Activated CD4-positive, alpha-beta T cell treated with anti-CD3 and anti-CD28 coated beads, Interleukin-2, amount 10 ng/mL, durations not matched to agents 24 days and 14 days (primary cell): Measurements from ENCODE around the gene SMIM29. TPM values are rescaled to one million over a fixed set of nuclear protein-coding genes. Genes with fewer than 3 reads are reported as not detected.

Experiments
- DNase-seq: peaks from one replicate; pipeline ENCODE4 v3.0.0; 2022
- H3K27ac Mint-ChIP-seq: one replicate; pipeline ENCODE4 v1.8.0; 2022; ENCODE audit warnings: mild to moderate bottlenecking, mixed read lengths
- H3K27me3 Mint-ChIP-seq: one replicate; pipeline ENCODE4 v1.8.0; 2022; ENCODE audit warnings: mixed read lengths
- H3K36me3 Mint-ChIP-seq: one replicate; pipeline ENCODE4 v1.8.0; 2022; ENCODE audit warnings: low read depth, mild to moderate bottlenecking, mixed read lengths
- H3K4me1 Mint-ChIP-seq: one replicate; pipeline ENCODE4 v1.8.0; 2021; ENCODE audit warnings: mixed read lengths
- H3K4me3 Mint-ChIP-seq: one replicate; pipeline ENCODE4 v1.8.0; 2022; ENCODE audit warnings: mild to moderate bottlenecking, moderate library complexity, mixed read lengths
- H3K9me3 Mint-ChIP-seq: one replicate; pipeline ENCODE4 v1.8.0; 2021; ENCODE audit warnings: mixed read lengths
- intact Hi-C: fragments of 100-400 bp; cut with micrococcal nuclease; formaldehyde crosslinking; loops from one replicate; pipeline ENCODE4 v1.15.1; 2023
- total RNA-seq: library from RNA; stranded (reverse); gene quantifications from 2 replicates; pipeline ENCODE4 v1.2.3, GENCODE V29; 2022

Gene SMIM29
- total RNA-seq = 12.6 and 13.5 TPM in 2 replicates

- Mint-ChIP-seq H3K4me1 (peaks cover 39% of the 10 kb centered on the region), H3K27ac (peak within 1 kb of the TSS; percentile 93), H3K27me3 (peaks cover 8% of the 10 kb centered on the region), H3K36me3 (peaks cover 25% of the 10 kb centered on the region), H3K9me3 (no peaks in the 10 kb centered on the region), H3K4me3 (peak within 1 kb of the TSS; percentile 88)
- intact Hi-C loops = loop anchor here (1.0 to 10.0 kb wide), 8 partner anchors 13 to 534 kb away; partner anchors contain the start of genes HMGA1, ILRUN, NUDT3 and UQCC2
- DNase-seq = peak; percentile 99
Measured at GRCh38 chr6:34248727-34249468, at the start of gene SMIM29. TSS of gene SMIM29 (minus strand) at chr6:34249006. CDS start at chr6:34247791, 1,215 bp downstream.

- peaks cover 13% of the 10 kb centered on the region for H3K4me1 Mint-ChIP-seq
- H3K9me3 Mint-ChIP-seq = no peaks in the 10 kb centered on the region
- peak overlapping the region; percentile 60 for H3K27ac Mint-ChIP-seq
- DNase-seq = peak; percentile 70
- H3K4me3 Mint-ChIP-seq = no peak overlapping the region
- intact Hi-C loops = no loop called here
- H3K36me3 Mint-ChIP-seq = peaks cover 17% of the 10 kb centered on the region
- no peaks in the 10 kb centered on the region for H3K27me3 Mint-ChIP-seq
Measured at GRCh38 chr6:34295721-34296120, 46.9 kb upstream of the SMIM29 start.

- intact Hi-C loops = no loop called here
- H3K27me3 Mint-ChIP-seq = no peaks in the 10 kb centered on the region
- DNase-seq = no peak
- no peaks in the 10 kb centered on the region for H3K9me3 Mint-ChIP-seq
- H3K27ac Mint-ChIP-seq = no peak overlapping the region
- H3K4me3 Mint-ChIP-seq = no peak overlapping the region
- peaks cover 24% of the 10 kb centered on the region for H3K4me1 Mint-ChIP-seq
- peaks cover 23% of the 10 kb centered on the region for H3K36me3 Mint-ChIP-seq
Measured at GRCh38 chr6:34292954-34293353, 44.1 kb upstream of the SMIM29 start.

GRCh38 chr6:34289137-34289536, 40.3 kb upstream of the SMIM29 start:
- H3K4me1 Mint-ChIP-seq = peaks cover 21% of the 10 kb centered on the region
- no peak for DNase-seq
- H3K36me3 Mint-ChIP-seq = peaks cover 38% of the 10 kb centered on the region
- H3K4me3 Mint-ChIP-seq = no peak overlapping the region
- no peaks in the 10 kb centered on the region for H3K27me3 Mint-ChIP-seq
- no peaks in the 10 kb centered on the region for H3K9me3 Mint-ChIP-seq
- H3K27ac Mint-ChIP-seq = peak overlapping the region; percentile 62
- intact Hi-C loops = no loop called here

- Mint-ChIP-seq H3K4me1 (peaks cover 21% of the 10 kb centered on the region), H3K4me3 (peak overlapping the region; percentile 44), H3K27me3 (no peaks in the 10 kb centered on the region), H3K9me3 (no peaks in the 10 kb centered on the region), H3K36me3 (peaks cover 38% of the 10 kb centered on the region), H3K27ac (peak overlapping the region; percentile 62)
- peak; percentile 73 for DNase-seq
- intact Hi-C loops = no loop called here
Measured at GRCh38 chr6:34288581-34288980, 39.8 kb upstream of the SMIM29 start.

- Mint-ChIP-seq H3K27ac (no peak overlapping the region), H3K4me3 (no peak overlapping the region), H3K4me1 (peaks cover 21% of the 10 kb centered on the region), H3K9me3 (no peaks in the 10 kb centered on the region), H3K36me3 (peaks cover 35% of the 10 kb centered on the region), H3K27me3 (no peaks in the 10 kb centered on the region)
- intact Hi-C loops = no loop called here
- DNase-seq = no peak
Measured at GRCh38 chr6:34285448-34286164, 36.8 kb upstream of the SMIM29 start.

- intact Hi-C loops = no loop called here
- Mint-ChIP-seq H3K36me3 (peaks cover 35% of the 10 kb centered on the region), H3K27ac (peak overlapping the region; percentile 62), H3K4me1 (peaks cover 21% of the 10 kb centered on the region), H3K27me3 (no peaks in the 10 kb centered on the region), H3K4me3 (no peak overlapping the region), H3K9me3 (no peaks in the 10 kb centered on the region)
- no peak for DNase-seq
Measured at GRCh38 chr6:34284563-34285447, 36.0 kb upstream of the SMIM29 start.

GRCh38 chr6:34281702-34282334, 33.0 kb upstream of the SMIM29 start:
- Mint-ChIP-seq H3K4me1 (peaks cover 13% of the 10 kb centered on the region), H3K36me3 (peaks cover 25% of the 10 kb centered on the region), H3K27me3 (no peaks in the 10 kb centered on the region), H3K27ac (no peak overlapping the region), H3K9me3 (no peaks in the 10 kb centered on the region), H3K4me3 (no peak overlapping the region)
- DNase-seq = no peak
- intact Hi-C loops = no loop called here

GRCh38 chr6:34280216-34280615, 31.4 kb upstream of the SMIM29 start:
- no peak for DNase-seq
- intact Hi-C loops = no loop called here
- no peak overlapping the region for H3K4me3 Mint-ChIP-seq
- no peaks in the 10 kb centered on the region for H3K9me3 Mint-ChIP-seq
- H3K36me3 Mint-ChIP-seq = peaks cover 20% of the 10 kb centered on the region
- H3K27ac Mint-ChIP-seq = no peak overlapping the region
- peaks cover 15% of the 10 kb centered on the region for H3K4me1 Mint-ChIP-seq
- H3K27me3 Mint-ChIP-seq = no peaks in the 10 kb centered on the region

GRCh38 chr6:34278833-34279232, 30.0 kb upstream of the SMIM29 start:
- H3K27ac Mint-ChIP-seq = no peak overlapping the region
- H3K4me3 Mint-ChIP-seq = no peak overlapping the region
- H3K4me1 Mint-ChIP-seq = peaks cover 7% of the 10 kb centered on the region
- no peaks in the 10 kb centered on the region for H3K9me3 Mint-ChIP-seq
- no peak for DNase-seq
- no peaks in the 10 kb centered on the region for H3K27me3 Mint-ChIP-seq
- intact Hi-C loops = no loop called here
- peaks cover 11% of the 10 kb centered on the region for H3K36me3 Mint-ChIP-seq

- Mint-ChIP-seq H3K4me1 (peaks cover 7% of the 10 kb centered on the region), H3K9me3 (no peaks in the 10 kb centered on the region), H3K27ac (no peak overlapping the region), H3K27me3 (no peaks in the 10 kb centered on the region), H3K4me3 (no peak overlapping the region), H3K36me3 (peaks cover 8% of the 10 kb centered on the region)
- intact Hi-C loops = no loop called here
- DNase-seq = no peak
Measured at GRCh38 chr6:34277763-34278112, 28.9 kb upstream of the SMIM29 start.

GRCh38 chr6:34276881-34277762, 28.3 kb upstream of the SMIM29 start:
- intact Hi-C loops = no loop called here

GRCh38 chr6:34276191-34276590, 27.4 kb upstream of the SMIM29 start:
- Mint-ChIP-seq H3K4me1 (peaks cover 7% of the 10 kb centered on the region), H3K9me3 (no peaks in the 10 kb centered on the region), H3K36me3 (peaks cover 6% of the 10 kb centered on the region), H3K4me3 (no peak overlapping the region), H3K27me3 (no peaks in the 10 kb centered on the region), H3K27ac (no peak overlapping the region)
- DNase-seq = no peak
- intact Hi-C loops = no loop called here

More at GRCh38 chr6:34276881-34277762, 28.3 kb upstream of the SMIM29 start:
- Mint-ChIP-seq H3K36me3 (peaks cover 8% of the 10 kb centered on the region), H3K4me3 (no peak overlapping the region), H3K27me3 (no peaks in the 10 kb centered on the region), H3K27ac (no peak overlapping the region), H3K4me1 (peaks cover 7% of the 10 kb centered on the region), H3K9me3 (no peaks in the 10 kb centered on the region)
- no peak for DNase-seq
